ENCODE data around the gene OS9.
A peak's percentile ranks its signal among the peaks of the same experiment; 100 is the strongest.

The OS9 gene

GRCh38 chr12:57744194-57744776, 50.4 kb downstream of the OS9 start (continued):
- TF ChIP-seq ZNF518A (tag by site-specific recombination; conservative IDR thresholded peaks at IDR 0.05; ENCODE audit: low read depth) (no peak), ZNF513 (tag by site-specific recombination; IDR thresholded peaks at IDR 0.05) (no peak), ZNF571 (tag by site-specific recombination; IDR thresholded peaks at IDR 0.05) (no peak), ZBTB21 (tag by site-specific recombination; IDR thresholded peaks at IDR 0.05) (peak; percentile 100), WT1 (tag by site-specific recombination; IDR thresholded peaks at IDR 0.05) (no peak), ZNF837 (tag by site-specific recombination; IDR thresholded peaks at IDR 0.05) (no peak), ZNF416 (tag by site-specific recombination; IDR thresholded peaks at IDR 0.05) (no peak), HOXA7 (CRISPR knock-in tag; IDR thresholded peaks at IDR 0.05; ENCODE audit: borderline replicate concordance) (no peak), ZNF48 (tag by site-specific recombination; IDR thresholded peaks at IDR 0.05) (no peak), SCRT2 (tag by site-specific recombination; IDR thresholded peaks at IDR 0.05) (peak; percentile 82), ZBTB7A (tag by site-specific recombination; IDR thresholded peaks at IDR 0.05; ENCODE audit: low read depth) (0 out of 2 replicates have a peak, but pooled peaks have one; percentile 51), ZNF473 (tag by site-specific recombination; IDR thresholded peaks at IDR 0.05) (no peak), ZNF18 (tag by site-specific recombination; IDR thresholded peaks at IDR 0.05) (peak; percentile 43; the same call in 1 of the 2 replicates), ZNF23 (tag by site-specific recombination; IDR thresholded peaks at IDR 0.05; ENCODE audit: borderline replicate concordance) (no peak), ZNF302 (tag by site-specific recombination; IDR thresholded peaks at IDR 0.05; ENCODE audit: low read depth) (no peak), ZNF175 (tag by site-specific recombination; IDR thresholded peaks at IDR 0.05) (no peak), ZNF792 (tag by site-specific recombination; IDR thresholded peaks at IDR 0.05) (no peak; the same call in 1 of the 2 replicates), ZNF324 (tag by site-specific recombination; IDR thresholded peaks at IDR 0.05) (0 out of 2 replicates have a peak, but pooled peaks have one; percentile 75), ZSCAN16 (tag by site-specific recombination; IDR thresholded peaks at IDR 0.05) (no peak), ZNF132 (tag by site-specific recombination; IDR thresholded peaks at IDR 0.05; ENCODE audit: borderline replicate concordance) (no peak), ZNF629 (tag by site-specific recombination; IDR thresholded peaks at IDR 0.05) (peak; percentile 100), KLF9 (tag by site-specific recombination; IDR thresholded peaks at IDR 0.05; ENCODE audit: low read depth) (peak; percentile 66; the same call in 1 of the 2 replicates), ZNF157 (tag by site-specific recombination; IDR thresholded peaks at IDR 0.05) (no peak), ZBTB17 (tag by site-specific recombination; IDR thresholded peaks at IDR 0.05) (no peak; the same call in 1 of the 2 replicates), ZNF133 (tag by site-specific recombination; IDR thresholded peaks at IDR 0.05) (no peak), ZNF146 (tag by site-specific recombination; IDR thresholded peaks at IDR 0.05) (no peak)
- TF ChIP-seq, protein P1, sequence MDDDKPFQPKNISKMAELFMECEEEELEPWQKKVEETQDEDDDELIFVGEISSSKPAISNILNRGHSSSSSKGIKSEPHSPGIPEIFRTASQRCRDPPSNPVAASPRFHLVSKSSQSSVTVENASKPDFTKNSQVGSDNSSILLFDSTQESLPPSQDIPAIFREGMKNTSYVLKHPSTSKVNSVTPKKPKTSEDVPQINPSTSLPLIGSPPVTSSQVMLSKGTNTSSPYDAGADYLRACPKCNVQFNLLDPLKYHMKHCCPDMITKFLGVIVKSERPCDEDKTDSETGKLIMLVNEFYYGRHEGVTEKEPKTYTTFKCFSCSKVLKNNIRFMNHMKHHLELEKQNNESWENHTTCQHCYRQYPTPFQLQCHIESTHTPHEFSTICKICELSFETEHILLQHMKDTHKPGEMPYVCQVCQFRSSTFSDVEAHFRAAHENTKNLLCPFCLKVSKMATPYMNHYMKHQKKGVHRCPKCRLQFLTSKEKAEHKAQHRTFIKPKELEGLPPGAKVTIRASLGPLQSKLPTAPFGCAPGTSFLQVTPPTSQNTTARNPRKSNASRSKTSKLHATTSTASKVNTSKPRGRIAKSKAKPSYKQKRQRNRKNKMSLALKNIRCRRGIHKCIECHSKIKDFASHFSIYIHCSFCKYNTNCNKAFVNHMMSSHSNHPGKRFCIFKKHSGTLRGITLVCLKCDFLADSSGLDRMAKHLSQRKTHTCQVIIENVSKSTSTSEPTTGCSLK (tag by site-specific recombination; IDR thresholded peaks at IDR 0.05): no peak
- TF ChIP-seq, protein P2, sequence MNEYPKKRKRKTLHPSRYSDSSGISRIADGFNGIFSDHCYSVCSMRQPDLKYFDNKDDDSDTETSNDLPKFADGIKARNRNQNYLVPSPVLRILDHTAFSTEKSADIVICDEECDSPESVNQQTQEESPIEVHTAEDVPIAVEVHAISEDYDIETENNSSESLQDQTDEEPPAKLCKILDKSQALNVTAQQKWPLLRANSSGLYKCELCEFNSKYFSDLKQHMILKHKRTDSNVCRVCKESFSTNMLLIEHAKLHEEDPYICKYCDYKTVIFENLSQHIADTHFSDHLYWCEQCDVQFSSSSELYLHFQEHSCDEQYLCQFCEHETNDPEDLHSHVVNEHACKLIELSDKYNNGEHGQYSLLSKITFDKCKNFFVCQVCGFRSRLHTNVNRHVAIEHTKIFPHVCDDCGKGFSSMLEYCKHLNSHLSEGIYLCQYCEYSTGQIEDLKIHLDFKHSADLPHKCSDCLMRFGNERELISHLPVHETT (tag by site-specific recombination; IDR thresholded peaks at IDR 0.05): peak; percentile 66; the same call in 1 of the 2 replicates

Data from HEK293 (cell line).